PC-3 (cell line): ENCODE results near the gene SFTPB.

ENCODE experiments used
- EZH2 ChIP-seq: fragments of 300-600 bp; sonication (generic); IDR thresholded peaks from one replicate; pipeline ENCODE4 v1.6.1; 2017; ENCODE audit warnings: antibody characterized with exemption, mild to moderate bottlenecking, low read length; ENCODE audit not compliant: unreplicated experiment
- EZH2phosphoT487 ChIP-seq: fragments of 300-600 bp; sonication (generic); IDR thresholded peaks from 2 replicates; pipeline ENCODE4 v1.6.1; 2018; ENCODE audit warnings: mild to moderate bottlenecking, antibody characterized with exemption, low read length, borderline replicate concordance
- TF ChIP-seq, protein P1 (sequence below): fragments of 300-600 bp; sonication (generic); conservative IDR thresholded peaks from 2 replicates; pipeline ENCODE4 v1.5.1; 2017; ENCODE audit warnings: antibody characterized with exemption, low read depth, mild to moderate bottlenecking, low read length

DNA sequence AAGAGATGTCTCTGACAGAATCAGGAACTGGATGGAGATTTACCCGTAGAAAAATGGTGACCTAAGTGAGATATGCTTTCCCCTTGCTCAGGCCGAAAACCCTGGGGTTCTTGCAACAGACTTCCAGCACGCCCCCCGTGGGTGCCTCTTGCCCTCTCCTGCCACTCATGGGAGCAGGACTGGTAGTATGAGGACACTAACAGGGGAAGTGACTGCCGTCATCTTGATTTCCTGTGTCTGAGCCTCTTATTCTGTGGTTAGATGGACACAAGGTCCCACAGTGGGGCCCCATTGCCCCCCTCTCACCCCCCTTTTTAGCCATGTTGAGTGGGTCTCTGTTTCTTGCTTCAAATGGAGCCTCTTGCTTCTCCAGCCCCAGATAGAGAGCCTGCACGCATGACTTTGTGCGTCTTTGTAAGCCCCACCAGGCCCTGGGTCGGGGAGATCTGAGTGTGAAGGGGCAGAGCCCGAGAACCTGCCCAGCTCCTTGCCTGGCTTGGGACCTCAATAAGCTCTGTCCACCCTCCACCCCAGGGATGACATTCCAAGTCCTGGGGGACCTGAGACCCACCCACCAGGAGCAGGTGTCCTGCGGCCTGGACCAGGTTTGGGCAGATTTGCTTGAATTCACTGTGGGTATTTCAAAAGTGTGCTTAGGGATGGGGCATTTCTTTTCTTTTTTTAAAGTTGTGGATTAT, 38.7 kb upstream of the SFTPB start:
- TF ChIP-seq, protein P1, sequence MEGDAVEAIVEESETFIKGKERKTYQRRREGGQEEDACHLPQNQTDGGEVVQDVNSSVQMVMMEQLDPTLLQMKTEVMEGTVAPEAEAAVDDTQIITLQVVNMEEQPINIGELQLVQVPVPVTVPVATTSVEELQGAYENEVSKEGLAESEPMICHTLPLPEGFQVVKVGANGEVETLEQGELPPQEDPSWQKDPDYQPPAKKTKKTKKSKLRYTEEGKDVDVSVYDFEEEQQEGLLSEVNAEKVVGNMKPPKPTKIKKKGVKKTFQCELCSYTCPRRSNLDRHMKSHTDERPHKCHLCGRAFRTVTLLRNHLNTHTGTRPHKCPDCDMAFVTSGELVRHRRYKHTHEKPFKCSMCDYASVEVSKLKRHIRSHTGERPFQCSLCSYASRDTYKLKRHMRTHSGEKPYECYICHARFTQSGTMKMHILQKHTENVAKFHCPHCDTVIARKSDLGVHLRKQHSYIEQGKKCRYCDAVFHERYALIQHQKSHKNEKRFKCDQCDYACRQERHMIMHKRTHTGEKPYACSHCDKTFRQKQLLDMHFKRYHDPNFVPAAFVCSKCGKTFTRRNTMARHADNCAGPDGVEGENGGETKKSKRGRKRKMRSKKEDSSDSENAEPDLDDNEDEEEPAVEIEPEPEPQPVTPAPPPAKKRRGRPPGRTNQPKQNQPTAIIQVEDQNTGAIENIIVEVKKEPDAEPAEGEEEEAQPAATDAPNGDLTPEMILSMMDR, result no peak
- no peak for TF ChIP-seq EZH2
- no peak for TF ChIP-seq EZH2phosphoT487
